ENCODE measurements around the gene KIF18B. TPM values are rescaled to one million over a fixed set of nuclear protein-coding genes. Genes with fewer than 3 reads are reported as not detected.

The KIF18B gene
- total RNA-seq, 6 experiments from 2014 or later = 0.20 to 0.99 (median 0.35) TPM

DNA sequence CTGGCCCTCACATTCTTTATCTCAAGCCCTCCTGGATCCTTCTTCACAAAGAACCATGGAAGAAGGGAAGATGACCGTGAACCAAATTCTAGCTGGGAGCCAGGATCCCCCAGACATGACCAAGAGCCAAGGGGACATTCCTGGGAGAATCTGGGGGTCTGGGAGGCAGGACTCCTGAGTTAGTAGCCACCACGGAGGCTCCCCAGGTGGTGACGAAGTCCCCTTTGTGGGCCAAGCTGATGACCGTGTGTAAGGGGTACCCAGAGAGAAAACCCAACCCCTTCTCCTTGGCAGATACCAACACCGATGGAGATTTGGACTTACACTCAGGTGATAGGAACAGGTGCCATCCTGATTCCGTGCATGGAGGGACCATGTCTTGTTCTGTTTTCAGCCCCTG lies 25.4 kb downstream of the KIF18B start:
- TF ChIP-seq, protein P1, sequence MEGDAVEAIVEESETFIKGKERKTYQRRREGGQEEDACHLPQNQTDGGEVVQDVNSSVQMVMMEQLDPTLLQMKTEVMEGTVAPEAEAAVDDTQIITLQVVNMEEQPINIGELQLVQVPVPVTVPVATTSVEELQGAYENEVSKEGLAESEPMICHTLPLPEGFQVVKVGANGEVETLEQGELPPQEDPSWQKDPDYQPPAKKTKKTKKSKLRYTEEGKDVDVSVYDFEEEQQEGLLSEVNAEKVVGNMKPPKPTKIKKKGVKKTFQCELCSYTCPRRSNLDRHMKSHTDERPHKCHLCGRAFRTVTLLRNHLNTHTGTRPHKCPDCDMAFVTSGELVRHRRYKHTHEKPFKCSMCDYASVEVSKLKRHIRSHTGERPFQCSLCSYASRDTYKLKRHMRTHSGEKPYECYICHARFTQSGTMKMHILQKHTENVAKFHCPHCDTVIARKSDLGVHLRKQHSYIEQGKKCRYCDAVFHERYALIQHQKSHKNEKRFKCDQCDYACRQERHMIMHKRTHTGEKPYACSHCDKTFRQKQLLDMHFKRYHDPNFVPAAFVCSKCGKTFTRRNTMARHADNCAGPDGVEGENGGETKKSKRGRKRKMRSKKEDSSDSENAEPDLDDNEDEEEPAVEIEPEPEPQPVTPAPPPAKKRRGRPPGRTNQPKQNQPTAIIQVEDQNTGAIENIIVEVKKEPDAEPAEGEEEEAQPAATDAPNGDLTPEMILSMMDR (IDR thresholded peaks at IDR 0.05) = no peak
- TF ChIP-seq POLR2A (IDR thresholded peaks at IDR 0.05) = no peak
- ATAC-seq = no peak
- H3K4me3 ChIP-seq = no peak overlapping the region
- H3K9me3 ChIP-seq = no peaks in the 10 kb centered on the region
- DNase-seq = no peak
- H3K36me3 ChIP-seq = no peaks in the 10 kb centered on the region
- H3K4me1 ChIP-seq = no peaks in the 10 kb centered on the region
- H3K27me3 ChIP-seq = no peaks in the 10 kb centered on the region
- intact Hi-C loops (cut with DNase I) = loop anchor here in 1 of 2 donors (5.0 to 10.0 kb wide), 2 partner anchors 100 to 203 kb away; no protein-coding TSS in a partner anchor
- 85% methylated on average over 5 of the region's 6 CpGs for WGBS (ENCODE audit: insufficient coverage, low coverage, low lambda C conversion rate, missing lambda C conversion rate)
- H3K27ac ChIP-seq = no peak overlapping the region

DNA sequence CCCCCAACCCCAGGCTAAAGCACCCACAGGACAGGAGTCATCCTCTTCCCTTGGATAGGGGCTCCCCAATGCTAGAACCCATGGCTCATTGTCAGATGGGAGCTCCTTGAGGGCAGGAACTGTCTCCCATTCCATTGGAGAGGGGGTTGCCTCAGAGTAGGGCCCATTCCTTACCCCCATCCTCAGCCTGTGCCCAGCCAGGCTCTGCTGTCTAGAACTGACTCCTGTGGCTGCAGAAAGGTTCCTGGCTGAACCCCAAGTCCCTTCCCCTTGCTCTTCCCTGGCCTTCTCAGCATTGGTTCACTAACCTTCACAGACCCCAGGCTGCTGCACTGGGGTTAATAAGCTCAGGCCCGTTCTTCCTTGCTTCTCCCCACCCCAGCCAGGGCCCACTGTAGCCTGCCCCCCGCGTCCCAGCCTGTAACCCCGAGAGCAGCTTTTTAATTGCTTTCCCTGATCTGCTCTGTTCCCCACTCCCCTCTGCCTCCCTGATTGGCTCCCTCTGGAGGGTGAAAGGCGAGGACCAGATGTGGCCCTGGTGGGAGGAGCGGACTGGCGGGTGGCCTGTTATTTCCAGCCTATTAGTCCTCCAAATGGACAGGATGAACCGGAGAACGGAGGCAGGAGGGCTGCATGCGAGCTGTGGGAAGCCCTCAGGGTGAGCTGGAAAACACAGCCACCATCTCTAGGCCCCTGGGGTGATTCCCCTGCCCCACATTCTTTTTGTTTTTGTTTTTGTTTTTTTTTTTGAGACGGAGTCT lies 26.3 kb downstream of the KIF18B start:
- Histone ChIP-seq H3K4me1 (no peaks in the 10 kb centered on the region), H3K4me3 (no peak overlapping the region), H3K36me3 (no peaks in the 10 kb centered on the region), H3K27me3 (no peaks in the 10 kb centered on the region), H3K27ac (no peak overlapping the region), H3K9me3 (no peaks in the 10 kb centered on the region)
- intact Hi-C loops (cut with DNase I) = loop anchor here in 1 of 2 donors (5.0 to 10.0 kb wide), 2 partner anchors 101 to 203 kb away; no protein-coding TSS in a partner anchor
- TF ChIP-seq POLR2A (IDR thresholded peaks at IDR 0.05) = no peak
- TF ChIP-seq, protein P1 (IDR thresholded peaks at IDR 0.05) = no peak
- WGBS (ENCODE audit: insufficient coverage, low coverage, low lambda C conversion rate, missing lambda C conversion rate) = 60% methylated on average over 8 of the region's 11 CpGs
- DNase-seq = peak in 1 of 3 donors; percentile 40
- no peak for ATAC-seq

DNA sequence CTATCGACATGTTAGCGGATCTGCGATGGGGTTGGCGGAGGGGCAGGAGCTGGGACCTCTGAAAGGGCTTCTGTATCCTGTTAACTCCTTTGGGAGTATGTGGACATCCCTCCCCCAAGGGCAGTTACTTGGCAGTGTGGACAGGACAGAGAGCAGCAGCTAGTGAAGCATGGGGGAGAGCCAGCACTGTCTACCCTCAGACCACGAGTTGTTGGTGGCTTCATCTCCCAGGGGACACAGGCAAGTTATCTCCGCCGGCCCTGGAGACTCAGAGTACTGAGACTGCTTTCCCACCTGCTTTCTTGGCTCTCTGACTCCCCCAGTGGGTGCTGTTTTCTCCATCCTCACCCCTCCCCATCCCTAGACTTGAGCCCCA lies 27.0 kb downstream of the KIF18B start:
- no peak for ATAC-seq
- 69% methylated on average over 6 of the region's 7 CpGs for WGBS (ENCODE audit: insufficient coverage, low coverage, low lambda C conversion rate, missing lambda C conversion rate)
- H3K4me3 ChIP-seq = no peak overlapping the region
- peak in 1 of 3 donors; percentile 29 for DNase-seq
- no peaks in the 10 kb centered on the region for H3K4me1 ChIP-seq
- H3K9me3 ChIP-seq = no peaks in the 10 kb centered on the region
- TF ChIP-seq, protein P1 (IDR thresholded peaks at IDR 0.05) = no peak
- TF ChIP-seq POLR2A (IDR thresholded peaks at IDR 0.05) = no peak
- no peak overlapping the region for H3K27ac ChIP-seq
- no peaks in the 10 kb centered on the region for H3K36me3 ChIP-seq
- H3K27me3 ChIP-seq = no peaks in the 10 kb centered on the region
- intact Hi-C loops (cut with DNase I) = loop anchor here in 1 of 2 donors (5.0 to 10.0 kb wide), 2 partner anchors 102 to 204 kb away; no protein-coding TSS in a partner anchor

DNA sequence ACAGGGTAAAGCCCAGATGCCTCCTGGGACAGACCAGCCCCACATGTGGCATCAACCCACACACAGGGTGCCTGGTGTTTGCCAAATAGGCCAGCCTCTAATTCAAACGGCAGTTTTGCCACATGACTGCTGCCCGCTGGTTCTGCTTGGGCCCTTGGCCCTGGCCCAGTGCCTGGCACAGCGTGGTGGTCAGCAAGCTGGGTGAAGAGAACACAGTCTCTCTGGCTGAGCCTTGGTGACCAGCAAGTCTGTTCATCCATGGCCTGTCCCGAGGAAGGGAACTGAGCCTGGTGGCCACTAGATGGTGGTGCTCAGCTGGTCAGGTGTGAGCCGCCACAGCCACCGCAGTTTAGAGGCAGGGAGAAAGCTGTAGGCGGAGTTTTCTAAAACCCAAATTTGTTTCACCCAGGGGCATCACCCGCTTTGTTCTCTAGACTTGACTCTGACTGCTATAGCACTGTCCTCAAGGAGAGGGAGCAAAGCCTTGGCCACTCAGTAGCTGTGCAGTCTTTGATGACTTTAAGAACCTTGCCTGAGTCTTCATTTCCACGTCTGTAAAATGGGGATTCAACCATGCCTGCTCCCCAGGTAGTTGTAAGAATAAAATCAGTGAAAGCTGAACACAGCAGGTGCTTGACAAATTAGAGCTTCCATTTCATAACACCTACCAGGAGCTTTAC lies 27.5 kb downstream of the KIF18B start:
- DNase-seq = peak; percentile 82 to 84 (median 84)
- intact Hi-C loops (cut with DNase I) = loop anchor here (2.0 to 10.0 kb wide), 3 partner anchors 101 to 205 kb away; no protein-coding TSS in a partner anchor
- WGBS (ENCODE audit: insufficient coverage, low coverage, low lambda C conversion rate, missing lambda C conversion rate) = 15% methylated on average over 3 of the region's 9 CpGs
- no peaks in the 10 kb centered on the region for H3K36me3 ChIP-seq
- no peak overlapping the region for H3K27ac ChIP-seq
- H3K4me3 ChIP-seq = no peak overlapping the region
- H3K9me3 ChIP-seq = no peaks in the 10 kb centered on the region
- no peaks in the 10 kb centered on the region for H3K27me3 ChIP-seq
- ATAC-seq = peak; percentile 93 to 98 (median 94)
- TF ChIP-seq, protein P1 (IDR thresholded peaks at IDR 0.05) = peak; percentile 77 to 92 (median 88)
- TF ChIP-seq POLR2A (IDR thresholded peaks at IDR 0.05) = no peak
- no peaks in the 10 kb centered on the region for H3K4me1 ChIP-seq

Measured in right lobe of liver (tissue), 6 donors.